ENCODE data around the gene SLCO4A1.

DNA sequence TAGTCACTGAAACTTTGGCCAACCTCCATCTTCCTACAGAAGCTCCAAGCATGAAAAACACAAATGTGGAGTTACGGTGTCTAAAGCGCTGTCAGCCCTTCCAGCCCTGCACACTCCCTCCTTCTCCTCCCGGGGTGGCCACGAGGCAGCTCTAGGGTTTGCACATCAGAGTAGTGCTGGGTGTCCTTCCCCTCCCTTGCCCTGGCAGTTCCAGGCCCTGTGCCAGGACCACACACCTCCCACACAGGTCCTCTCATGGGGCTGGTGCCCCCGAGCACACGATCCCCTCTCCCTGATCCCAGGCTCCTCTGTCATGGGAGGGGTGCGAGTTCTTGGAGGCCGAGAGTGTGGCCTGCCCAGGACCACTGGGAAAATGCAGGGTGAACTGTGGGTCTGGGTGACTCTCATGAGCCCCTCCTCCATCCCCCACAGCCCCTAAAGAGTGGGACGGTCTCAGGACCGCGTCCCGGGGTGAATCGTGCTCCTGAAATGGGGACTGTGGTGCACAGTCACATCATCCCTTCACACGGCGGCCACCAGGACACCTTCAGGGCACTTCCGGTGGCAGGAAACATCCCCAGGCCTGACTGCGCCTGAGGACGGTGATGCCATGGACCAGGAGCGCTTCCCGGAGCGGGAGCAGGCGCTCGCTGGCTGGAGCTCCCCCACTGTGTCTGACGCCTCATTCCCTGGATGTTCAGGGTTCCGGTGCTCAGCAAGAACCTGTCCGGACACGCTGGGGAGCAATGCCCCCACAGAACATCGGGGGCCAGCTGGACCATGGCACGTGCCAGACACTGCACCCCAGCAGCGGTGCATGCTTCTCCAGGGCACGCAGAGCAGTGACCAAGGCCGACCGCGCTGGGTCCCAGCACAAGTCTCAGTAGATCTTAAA lies 42.8 kb upstream of the SLCO4A1 start:
- TF ChIP-seq EP300 (IDR thresholded peaks at IDR 0.05): no peak
- TF ChIP-seq, protein P1, sequence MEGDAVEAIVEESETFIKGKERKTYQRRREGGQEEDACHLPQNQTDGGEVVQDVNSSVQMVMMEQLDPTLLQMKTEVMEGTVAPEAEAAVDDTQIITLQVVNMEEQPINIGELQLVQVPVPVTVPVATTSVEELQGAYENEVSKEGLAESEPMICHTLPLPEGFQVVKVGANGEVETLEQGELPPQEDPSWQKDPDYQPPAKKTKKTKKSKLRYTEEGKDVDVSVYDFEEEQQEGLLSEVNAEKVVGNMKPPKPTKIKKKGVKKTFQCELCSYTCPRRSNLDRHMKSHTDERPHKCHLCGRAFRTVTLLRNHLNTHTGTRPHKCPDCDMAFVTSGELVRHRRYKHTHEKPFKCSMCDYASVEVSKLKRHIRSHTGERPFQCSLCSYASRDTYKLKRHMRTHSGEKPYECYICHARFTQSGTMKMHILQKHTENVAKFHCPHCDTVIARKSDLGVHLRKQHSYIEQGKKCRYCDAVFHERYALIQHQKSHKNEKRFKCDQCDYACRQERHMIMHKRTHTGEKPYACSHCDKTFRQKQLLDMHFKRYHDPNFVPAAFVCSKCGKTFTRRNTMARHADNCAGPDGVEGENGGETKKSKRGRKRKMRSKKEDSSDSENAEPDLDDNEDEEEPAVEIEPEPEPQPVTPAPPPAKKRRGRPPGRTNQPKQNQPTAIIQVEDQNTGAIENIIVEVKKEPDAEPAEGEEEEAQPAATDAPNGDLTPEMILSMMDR (IDR thresholded peaks at IDR 0.05): no peak
- no peak for TF ChIP-seq POLR2A (IDR thresholded peaks at IDR 0.05)
- TF ChIP-seq POLR2AphosphoS5 (IDR thresholded peaks at IDR 0.05): no peak

All from sigmoid colon (tissue), 4 donors.